HG03565 (cell line): Measurements from ENCODE around the gene CDKN1B.
"Not testable (repeated sequence)": the region's sequence is repeated elsewhere in the genome, so short reads cannot be mapped to it uniquely, and the experiment has no call there.

Experiments
- ATAC-seq: cut with Tn5 transposase; IDR thresholded peaks from one replicate; pipeline ENCODE4 v1.9.1; 2021; ENCODE audit warnings: mild to moderate bottlenecking, moderate library complexity; ENCODE audit not compliant: unreplicated experiment

CDKN1B gene

GRCh38 chr12:12723681-12724420 is 6.7 kb downstream of the CDKN1B start:
- no peak for ATAC-seq

- no peak for ATAC-seq
Observed at GRCh38 chr12:12724421-12725085, 7.4 kb downstream of the CDKN1B start.

GRCh38 chr12:12725086-12725955 is 8.2 kb downstream of the CDKN1B start:
- ATAC-seq: peak; percentile 39

- no peak for ATAC-seq
Observed at GRCh38 chr12:12725956-12726554, 8.9 kb downstream of the CDKN1B start.

GRCh38 chr12:12726555-12727093 is 9.5 kb downstream of the CDKN1B start:
- no peak for ATAC-seq

- ATAC-seq: no peak
Observed at GRCh38 chr12:12731178-12731577, 14.0 kb downstream of the CDKN1B start.

- no peak for ATAC-seq
Observed at GRCh38 chr12:12731785-12732184, 14.6 kb downstream of the CDKN1B start.

GRCh38 chr12:12733118-12733517 is 15.9 kb downstream of the CDKN1B start:
- ATAC-seq: no peak

- ATAC-seq: no peak
Observed at GRCh38 chr12:12734054-12734453, 16.9 kb downstream of the CDKN1B start.

- no peak for ATAC-seq
Observed at GRCh38 chr12:12734561-12735071, 17.4 kb downstream of the CDKN1B start.

- no peak for ATAC-seq
Observed at GRCh38 chr12:12735301-12735700, 18.1 kb downstream of the CDKN1B start.

- peak; percentile 55 for ATAC-seq
Observed at GRCh38 chr12:12736759-12737676, 19.9 kb downstream of the CDKN1B start.

- not testable (repeated sequence) for ATAC-seq
Observed at GRCh38 chr12:12738152-12738551, 21.0 kb downstream of the CDKN1B start.

GRCh38 chr12:12741660-12742059 is 24.5 kb downstream of the CDKN1B start:
- ATAC-seq: no peak

GRCh38 chr12:12744546-12745305 is 27.6 kb downstream of the CDKN1B start:
- no peak for ATAC-seq

GRCh38 chr12:12745576-12746211 is 28.5 kb downstream of the CDKN1B start:
- no peak for ATAC-seq

GRCh38 chr12:12747278-12747677 is 30.1 kb downstream of the CDKN1B start:
- ATAC-seq: no peak

- ATAC-seq: no peak
Observed at GRCh38 chr12:12748044-12748443, 30.9 kb downstream of the CDKN1B start.
